ENCODE measurements around the gene CYP4F11. TPM values are rescaled to one million over a fixed set of nuclear protein-coding genes. Genes with fewer than 3 reads are reported as not detected.
A peak's percentile ranks its signal among the peaks of the same experiment; 100 is the strongest.

CYP4F11 gene
- total RNA-seq, 1 experiment from 2014 or later: 10.5 TPM

DNA sequence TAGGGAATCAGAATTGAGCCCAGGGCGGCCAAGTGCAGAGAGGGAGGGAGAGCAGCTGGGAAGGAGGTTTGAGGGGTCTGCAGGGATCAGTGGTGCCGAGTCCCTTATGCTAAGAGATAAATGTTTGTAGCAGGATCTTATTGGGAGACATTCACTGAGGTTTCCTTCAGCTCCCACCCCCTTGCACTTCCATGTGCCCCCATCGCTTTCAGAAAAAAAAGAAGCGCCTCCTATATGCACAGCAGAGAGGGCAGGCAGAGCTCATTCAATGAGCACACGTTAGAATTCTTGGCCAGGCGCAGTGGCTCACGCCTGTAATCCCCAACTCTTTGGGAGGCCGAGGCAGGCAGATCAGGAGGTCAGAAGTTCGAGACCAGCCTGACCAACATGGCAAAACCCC, 64.5 kb downstream of the CYP4F11 start:
- Mint-ChIP-seq H3K4me3 (ENCODE audit: unreplicated experiment) (no peak overlapping the region), H3K27ac (ENCODE audit: low read depth, unreplicated experiment) (no peak overlapping the region), H3K27me3 (ENCODE audit: insufficient read depth, unreplicated experiment) (no peaks in the 10 kb centered on the region), H3K36me3 (ENCODE audit: insufficient read depth, unreplicated experiment) (no peaks in the 10 kb centered on the region), H3K9me3 (ENCODE audit: unreplicated experiment) (peaks cover 5% of the 10 kb centered on the region), H3K4me1 (ENCODE audit: insufficient read depth, unreplicated experiment) (no peaks in the 10 kb centered on the region)
- ChIA-PET CTCF (interaction anchor here (0.5 to 1.3 kb wide), 7 partner anchors 10 to 240 kb away, joined by 3 to 8 read pairs (median 4); no protein-coding TSS in a partner anchor), POLR2A (interaction anchor here (1.6 kb wide), 1 partner anchor 33 kb away, joined by 6 read pairs; no protein-coding TSS in a partner anchor)
- TF ChIP-seq, protein P1, sequence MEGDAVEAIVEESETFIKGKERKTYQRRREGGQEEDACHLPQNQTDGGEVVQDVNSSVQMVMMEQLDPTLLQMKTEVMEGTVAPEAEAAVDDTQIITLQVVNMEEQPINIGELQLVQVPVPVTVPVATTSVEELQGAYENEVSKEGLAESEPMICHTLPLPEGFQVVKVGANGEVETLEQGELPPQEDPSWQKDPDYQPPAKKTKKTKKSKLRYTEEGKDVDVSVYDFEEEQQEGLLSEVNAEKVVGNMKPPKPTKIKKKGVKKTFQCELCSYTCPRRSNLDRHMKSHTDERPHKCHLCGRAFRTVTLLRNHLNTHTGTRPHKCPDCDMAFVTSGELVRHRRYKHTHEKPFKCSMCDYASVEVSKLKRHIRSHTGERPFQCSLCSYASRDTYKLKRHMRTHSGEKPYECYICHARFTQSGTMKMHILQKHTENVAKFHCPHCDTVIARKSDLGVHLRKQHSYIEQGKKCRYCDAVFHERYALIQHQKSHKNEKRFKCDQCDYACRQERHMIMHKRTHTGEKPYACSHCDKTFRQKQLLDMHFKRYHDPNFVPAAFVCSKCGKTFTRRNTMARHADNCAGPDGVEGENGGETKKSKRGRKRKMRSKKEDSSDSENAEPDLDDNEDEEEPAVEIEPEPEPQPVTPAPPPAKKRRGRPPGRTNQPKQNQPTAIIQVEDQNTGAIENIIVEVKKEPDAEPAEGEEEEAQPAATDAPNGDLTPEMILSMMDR (IDR thresholded peaks at IDR 0.05; ENCODE audit: unreplicated experiment): no peak
- no peak for DNase-seq (ENCODE audit: unreplicated experiment)
- BruUV-seq (replicated peaks): no TSS peak
- intact Hi-C loops (cut with micrococcal nuclease): loop anchor here (1.0 kb wide), 1 partner anchor 241 kb away; no protein-coding TSS in a partner anchor

DNA sequence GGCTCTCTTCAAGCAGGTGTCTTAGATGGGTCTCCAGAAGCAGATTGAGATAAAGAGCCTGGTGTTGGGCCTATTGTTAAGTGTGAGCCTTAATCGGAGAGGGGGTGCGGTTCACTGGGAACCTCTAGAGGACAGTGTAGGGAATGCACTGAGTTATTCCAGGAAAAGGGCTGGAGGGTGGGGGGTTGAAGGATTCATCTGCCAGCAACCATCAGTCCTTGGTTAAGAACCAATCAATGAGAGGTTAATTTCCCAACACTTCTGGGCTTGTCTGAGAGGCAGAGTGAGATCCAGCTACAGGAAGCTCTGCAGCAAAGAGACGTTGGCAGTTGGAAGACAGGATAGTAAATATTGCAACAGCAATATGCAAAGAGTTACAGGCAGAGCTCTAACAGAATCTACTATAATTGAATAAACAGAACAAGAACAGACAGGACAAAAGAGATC, 65.2 kb downstream of the CYP4F11 start:
- Mint-ChIP-seq H3K27me3 (ENCODE audit: insufficient read depth, unreplicated experiment) (no peaks in the 10 kb centered on the region), H3K4me1 (ENCODE audit: insufficient read depth, unreplicated experiment) (no peaks in the 10 kb centered on the region), H3K9me3 (ENCODE audit: unreplicated experiment) (peaks cover 5% of the 10 kb centered on the region), H3K36me3 (ENCODE audit: insufficient read depth, unreplicated experiment) (no peaks in the 10 kb centered on the region), H3K4me3 (ENCODE audit: unreplicated experiment) (no peak overlapping the region), H3K27ac (ENCODE audit: low read depth, unreplicated experiment) (no peak overlapping the region)
- BruUV-seq (replicated peaks): no TSS peak
- CTCF ChIA-PET: interaction anchor here (0.5 to 1.3 kb wide), 9 partner anchors 9 to 312 kb away, joined by 3 to 8 read pairs (median 4); no protein-coding TSS in a partner anchor
- peak; percentile 60 for DNase-seq (ENCODE audit: unreplicated experiment)
- TF ChIP-seq, protein P1 (IDR thresholded peaks at IDR 0.05; ENCODE audit: unreplicated experiment): peak; percentile 57
- POLR2A ChIA-PET: interaction anchor here (1.6 kb wide), 1 partner anchor 33 kb away, joined by 6 read pairs; no protein-coding TSS in a partner anchor
- intact Hi-C loops (cut with micrococcal nuclease): loop anchor here (1.0 kb wide), 1 partner anchor 240 kb away; no protein-coding TSS in a partner anchor

DNA sequence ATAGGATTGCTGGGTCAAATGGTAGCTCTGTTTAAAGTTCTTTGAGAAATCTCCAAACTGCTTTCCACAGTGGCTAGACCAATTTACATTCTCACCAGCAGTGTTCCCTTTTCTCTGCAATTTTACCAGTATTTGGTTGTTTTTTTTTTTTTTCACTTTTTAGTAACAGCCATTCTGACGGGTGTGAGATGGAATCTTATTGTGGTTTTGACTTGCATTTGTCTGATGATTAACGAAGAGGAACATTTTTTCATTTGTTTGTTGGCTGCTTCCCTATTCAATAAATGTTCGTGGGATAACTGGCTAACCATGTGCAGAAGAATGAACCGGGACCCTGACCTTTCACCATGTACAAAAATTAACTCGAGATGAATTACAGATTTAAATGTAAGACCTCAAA, 67.7 kb downstream of the CYP4F11 start:
- Mint-ChIP-seq H3K27ac (ENCODE audit: low read depth, unreplicated experiment) (no peak overlapping the region), H3K36me3 (ENCODE audit: insufficient read depth, unreplicated experiment) (no peaks in the 10 kb centered on the region), H3K27me3 (ENCODE audit: insufficient read depth, unreplicated experiment) (no peaks in the 10 kb centered on the region), H3K4me3 (ENCODE audit: unreplicated experiment) (no peak overlapping the region), H3K9me3 (ENCODE audit: unreplicated experiment) (peaks cover 5% of the 10 kb centered on the region), H3K4me1 (ENCODE audit: insufficient read depth, unreplicated experiment) (no peaks in the 10 kb centered on the region)
- DNase-seq (ENCODE audit: unreplicated experiment): no peak
- intact Hi-C loops (cut with micrococcal nuclease): no loop called here
- CTCF ChIA-PET: no interaction called here
- BruUV-seq (replicated peaks): no TSS peak
- POLR2A ChIA-PET: no interaction called here
- TF ChIP-seq, protein P1 (IDR thresholded peaks at IDR 0.05; ENCODE audit: unreplicated experiment): no peak

DNA sequence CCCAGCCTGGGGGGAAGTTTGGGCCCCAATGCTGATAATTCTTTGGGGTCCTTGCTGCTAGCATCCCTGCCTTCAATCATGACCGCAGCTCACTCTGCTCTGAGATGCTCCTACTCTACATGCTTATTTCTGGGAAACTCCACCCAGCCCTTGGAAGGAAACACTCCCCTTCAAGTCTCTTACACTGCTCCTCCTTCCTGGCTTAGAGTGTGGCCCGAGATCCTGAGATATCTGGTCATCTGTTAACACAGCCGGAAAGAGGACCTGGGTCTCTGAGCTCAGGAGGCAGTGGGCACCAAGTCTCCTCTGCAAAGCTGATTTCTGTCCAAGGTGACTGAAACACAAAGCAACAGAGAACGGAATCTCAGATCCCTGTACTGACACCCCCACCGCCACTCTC, 69.5 kb downstream of the CYP4F11 start:
- Mint-ChIP-seq H3K4me3 (ENCODE audit: unreplicated experiment) (no peak overlapping the region), H3K4me1 (ENCODE audit: insufficient read depth, unreplicated experiment) (no peaks in the 10 kb centered on the region), H3K27ac (ENCODE audit: low read depth, unreplicated experiment) (no peak overlapping the region), H3K9me3 (ENCODE audit: unreplicated experiment) (peaks cover 5% of the 10 kb centered on the region), H3K27me3 (ENCODE audit: insufficient read depth, unreplicated experiment) (no peaks in the 10 kb centered on the region), H3K36me3 (ENCODE audit: insufficient read depth, unreplicated experiment) (no peaks in the 10 kb centered on the region)
- ChIA-PET CTCF (no interaction called here), POLR2A (no interaction called here)
- intact Hi-C loops (cut with micrococcal nuclease): no loop called here
- no peak for DNase-seq (ENCODE audit: unreplicated experiment)
- TF ChIP-seq, protein P1 (IDR thresholded peaks at IDR 0.05; ENCODE audit: unreplicated experiment): no peak
- no TSS peak for BruUV-seq (replicated peaks)
